T-helper 1 cell treated with Interleukin-12 subunit alpha and Interleukin-12 subunit beta and Interleukin-4 antibody, amounts not matched to agents 30 μg/mL and 1 μg/mL, for 36 hours (primary cell): Measurements from ENCODE around the gene GALNT9.
"Not testable (repeated sequence)": the region's sequence is repeated elsewhere in the genome, so short reads cannot be mapped to it uniquely, and the experiment has no call there.

Source experiments
- H3K27ac Mint-ChIP-seq: one replicate; pipeline ENCODE4 v1.8.0; 2021; ENCODE audit warnings: mild to moderate bottlenecking, mixed read lengths
- H3K27me3 Mint-ChIP-seq: one replicate; pipeline ENCODE4 v1.8.0; 2021; ENCODE audit warnings: low read depth, mixed read lengths
- H3K36me3 Mint-ChIP-seq: one replicate; pipeline ENCODE4 v1.8.0; 2021; ENCODE audit warnings: low read depth, mixed read lengths
- H3K4me1 Mint-ChIP-seq: one replicate; pipeline ENCODE4 v1.8.0; 2021; ENCODE audit warnings: low read depth, mixed read lengths
- H3K4me3 Mint-ChIP-seq: one replicate; pipeline ENCODE4 v1.8.0; 2021; ENCODE audit warnings: mild to moderate bottlenecking, moderate library complexity, mixed read lengths
- H3K9me3 Mint-ChIP-seq: one replicate; pipeline ENCODE4 v1.8.0; 2021; ENCODE audit warnings: mixed read lengths

GALNT9 gene

GRCh38 chr12:132362996-132363660 is 33.7 kb upstream of the GALNT9 start:
- H3K4me3 Mint-ChIP-seq = no peak overlapping the region
- no peaks in the 10 kb centered on the region for H3K4me1 Mint-ChIP-seq
- H3K9me3 Mint-ChIP-seq = peaks cover 7% of the 10 kb centered on the region
- no peaks in the 10 kb centered on the region for H3K27me3 Mint-ChIP-seq
- no peaks in the 10 kb centered on the region for H3K36me3 Mint-ChIP-seq
- H3K27ac Mint-ChIP-seq = no peak overlapping the region

DNA sequence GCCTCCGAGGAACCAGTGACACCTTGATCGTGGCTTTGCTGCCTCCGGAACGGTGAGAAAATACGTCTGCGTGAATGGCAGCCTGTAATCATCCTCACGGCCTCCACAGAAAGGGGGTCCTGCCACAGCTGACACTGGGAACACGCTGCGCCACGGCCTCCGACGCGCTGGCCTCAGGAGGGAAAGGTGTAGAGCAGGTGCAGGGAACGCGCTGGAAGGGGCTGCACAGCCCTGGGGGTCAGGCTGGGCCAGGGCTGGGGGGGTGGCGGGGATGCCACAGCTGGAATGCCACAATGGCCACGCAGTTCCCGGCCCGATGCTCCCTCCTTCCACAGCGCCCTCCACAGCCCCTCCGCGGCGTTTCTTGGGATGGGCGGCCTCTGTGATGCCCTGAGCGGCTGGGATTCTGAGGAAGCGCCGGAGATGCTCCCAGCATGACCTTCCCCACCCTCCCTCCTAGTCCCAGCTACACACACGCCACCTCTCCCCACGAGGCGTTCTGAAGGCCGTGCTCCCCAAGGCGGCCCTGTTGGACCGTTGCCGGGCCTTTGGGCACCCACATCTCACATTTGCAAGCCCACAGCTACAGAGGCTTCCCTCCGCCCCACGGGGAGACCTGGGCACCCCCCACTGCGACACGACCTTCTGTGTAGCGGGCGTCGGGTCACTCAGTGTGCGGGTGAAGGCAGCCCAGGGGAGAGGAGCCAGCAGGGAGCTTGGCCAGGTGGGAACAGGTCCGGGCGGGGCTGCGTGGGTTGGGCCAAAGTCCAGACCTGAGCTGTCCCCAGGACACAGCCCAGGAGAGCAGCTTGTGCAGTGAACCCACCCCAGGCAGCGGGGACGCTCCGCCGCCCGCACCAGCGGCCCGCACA is 31.8 kb upstream of the GALNT9 start:
- Mint-ChIP-seq H3K4me3 (no peak overlapping the region), H3K4me1 (no peaks in the 10 kb centered on the region), H3K27ac (no peak overlapping the region), H3K9me3 (peaks cover 5% of the 10 kb centered on the region), H3K27me3 (no peaks in the 10 kb centered on the region), H3K36me3 (no peaks in the 10 kb centered on the region)

DNA sequence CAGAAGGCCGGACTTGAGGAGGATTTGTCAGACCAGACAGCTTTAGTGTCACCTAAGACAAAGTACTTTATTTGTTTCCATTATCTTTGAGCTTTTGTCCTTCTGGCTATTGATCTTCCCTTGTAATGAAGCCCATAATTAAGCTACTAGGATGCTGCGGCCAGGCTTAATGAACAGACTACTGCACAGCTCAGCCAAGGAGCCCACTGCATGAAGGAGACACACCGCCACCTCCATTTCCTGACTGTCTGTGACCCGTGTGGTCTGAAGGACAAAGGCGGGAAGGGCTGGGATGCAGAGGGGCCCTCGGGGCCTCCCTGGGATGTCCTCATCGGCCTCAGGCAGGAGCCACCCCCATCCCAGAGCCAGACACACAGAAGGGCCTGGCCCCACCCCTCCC is 31.0 kb upstream of the GALNT9 start:
- Mint-ChIP-seq H3K4me3 (no peak overlapping the region), H3K27me3 (no peaks in the 10 kb centered on the region), H3K36me3 (no peaks in the 10 kb centered on the region), H3K4me1 (no peaks in the 10 kb centered on the region), H3K27ac (no peak overlapping the region), H3K9me3 (peaks cover 5% of the 10 kb centered on the region)

- Mint-ChIP-seq H3K36me3 (no peaks in the 10 kb centered on the region), H3K4me3 (no peak overlapping the region), H3K9me3 (peaks cover 5% of the 10 kb centered on the region), H3K27ac (no peak overlapping the region), H3K4me1 (no peaks in the 10 kb centered on the region), H3K27me3 (no peaks in the 10 kb centered on the region)
These were observed 30.6 kb upstream of the GALNT9 start for GRCh38 chr12:132359971-132360370.

DNA sequence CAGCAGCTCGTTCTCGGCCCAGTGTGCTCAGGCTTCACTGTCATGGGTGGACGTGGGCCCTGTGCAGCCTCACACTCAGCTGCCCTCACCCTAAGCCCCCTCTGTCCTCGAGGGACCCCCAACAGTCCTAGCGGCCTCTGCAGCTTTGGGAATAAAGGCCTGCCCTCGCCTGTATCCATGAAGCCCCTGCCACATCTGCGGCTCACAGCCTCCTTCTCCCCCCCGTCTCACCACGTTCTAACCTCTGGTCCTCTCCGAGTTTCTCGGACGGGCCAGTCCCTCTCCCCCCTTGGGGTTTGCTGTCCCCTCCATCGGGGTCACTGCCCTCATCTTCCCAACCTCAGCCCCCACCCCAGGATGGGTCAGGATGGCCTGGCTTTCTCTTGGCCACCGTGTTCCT is 30.2 kb upstream of the GALNT9 start:
- H3K27ac Mint-ChIP-seq = no peak overlapping the region
- no peak overlapping the region for H3K4me3 Mint-ChIP-seq

GRCh38 chr12:132358241-132359225 is 29.1 kb upstream of the GALNT9 start:
- not testable (repeated sequence) for H3K4me1 Mint-ChIP-seq, H3K36me3 Mint-ChIP-seq, H3K4me3 Mint-ChIP-seq, H3K27ac Mint-ChIP-seq, H3K9me3 Mint-ChIP-seq, H3K27me3 Mint-ChIP-seq

More for the DNA sequence above, 30.2 kb upstream of the GALNT9 start:
- no peaks in the 10 kb centered on the region for H3K4me1 Mint-ChIP-seq
- no peaks in the 10 kb centered on the region for H3K27me3 Mint-ChIP-seq
- H3K9me3 Mint-ChIP-seq = peaks cover 5% of the 10 kb centered on the region
- no peaks in the 10 kb centered on the region for H3K36me3 Mint-ChIP-seq

DNA sequence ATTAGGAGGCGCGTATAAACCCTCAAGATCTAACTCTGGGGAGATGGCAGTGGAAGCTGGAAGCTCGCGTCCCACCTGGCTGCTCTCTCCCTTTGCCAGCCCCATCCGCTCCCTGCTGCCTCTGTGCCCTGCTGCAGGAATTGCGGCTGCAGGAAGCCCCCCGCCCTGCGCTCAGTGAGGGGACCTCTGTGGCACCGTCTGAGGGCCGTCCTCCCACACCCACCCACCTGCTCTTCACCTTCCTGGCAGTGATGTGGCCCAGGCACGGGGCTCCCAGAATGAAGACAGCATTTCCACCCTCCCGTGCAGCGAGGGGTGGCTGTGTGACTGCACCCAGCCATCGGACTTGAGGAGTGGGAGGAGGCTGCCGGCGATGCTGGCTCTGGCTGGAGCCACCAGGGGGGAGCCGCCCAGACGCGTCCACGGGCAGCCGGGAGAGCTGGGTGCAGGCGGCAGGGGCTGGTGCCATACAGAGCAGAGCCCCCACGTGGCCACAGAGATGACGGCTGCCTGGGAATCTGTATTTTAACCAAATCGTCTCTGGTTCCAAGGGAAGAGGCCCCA is 28.3 kb upstream of the GALNT9 start:
- Mint-ChIP-seq H3K36me3 (no peaks in the 10 kb centered on the region), H3K27ac (no peak overlapping the region), H3K4me3 (no peak overlapping the region), H3K9me3 (peaks cover 5% of the 10 kb centered on the region), H3K27me3 (no peaks in the 10 kb centered on the region), H3K4me1 (no peaks in the 10 kb centered on the region)

DNA sequence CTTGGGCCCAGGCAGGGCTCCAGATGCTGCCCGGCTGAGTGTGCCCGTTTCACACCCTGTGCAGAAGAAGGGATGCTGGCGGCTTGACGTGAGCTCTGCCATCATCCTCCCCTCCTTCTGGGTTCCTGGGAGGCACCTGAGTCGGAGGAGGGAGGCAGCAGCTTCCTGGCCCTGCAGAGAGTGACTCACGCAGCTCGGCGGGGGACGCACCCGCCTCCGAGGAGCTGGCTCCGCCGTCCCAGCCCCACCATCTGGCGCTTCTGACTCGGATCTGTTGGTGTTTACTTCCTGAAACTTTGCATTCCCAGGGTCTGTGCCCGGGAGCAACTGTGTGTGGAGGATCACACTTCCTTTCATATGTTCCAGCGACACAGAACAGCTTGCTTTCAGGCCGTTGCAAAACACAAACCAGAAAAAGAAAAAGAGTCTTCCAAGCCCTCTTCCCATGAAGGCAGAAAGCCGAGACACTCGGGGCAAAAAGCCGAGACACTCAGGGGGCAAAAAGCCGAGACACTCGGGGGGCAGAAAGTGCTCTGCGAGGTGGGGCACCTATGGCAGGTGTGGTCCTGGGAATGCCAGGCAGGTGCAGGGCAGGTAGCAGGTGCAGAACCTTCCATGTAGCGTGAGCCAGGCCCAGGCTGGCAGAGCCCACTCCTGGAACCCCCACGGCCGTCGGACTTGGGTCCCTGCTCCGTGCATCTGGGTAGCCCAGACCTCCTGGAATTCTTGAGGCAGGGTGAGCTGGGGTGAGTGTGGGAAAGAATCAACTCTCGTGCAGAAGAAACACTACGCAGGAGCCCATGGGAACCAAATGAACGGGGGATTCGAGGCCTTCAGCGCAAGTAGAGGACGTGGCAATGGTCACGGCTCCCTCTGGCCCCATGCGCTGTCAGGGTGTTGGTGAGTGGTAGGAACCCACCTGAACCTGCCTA is 27.6 kb upstream of the GALNT9 start:
- H3K36me3 Mint-ChIP-seq = no peaks in the 10 kb centered on the region
- H3K27ac Mint-ChIP-seq = no peak overlapping the region
- H3K4me3 Mint-ChIP-seq = no peak overlapping the region
- H3K4me1 Mint-ChIP-seq = no peaks in the 10 kb centered on the region
- no peaks in the 10 kb centered on the region for H3K27me3 Mint-ChIP-seq
- H3K9me3 Mint-ChIP-seq = peaks cover 5% of the 10 kb centered on the region

DNA sequence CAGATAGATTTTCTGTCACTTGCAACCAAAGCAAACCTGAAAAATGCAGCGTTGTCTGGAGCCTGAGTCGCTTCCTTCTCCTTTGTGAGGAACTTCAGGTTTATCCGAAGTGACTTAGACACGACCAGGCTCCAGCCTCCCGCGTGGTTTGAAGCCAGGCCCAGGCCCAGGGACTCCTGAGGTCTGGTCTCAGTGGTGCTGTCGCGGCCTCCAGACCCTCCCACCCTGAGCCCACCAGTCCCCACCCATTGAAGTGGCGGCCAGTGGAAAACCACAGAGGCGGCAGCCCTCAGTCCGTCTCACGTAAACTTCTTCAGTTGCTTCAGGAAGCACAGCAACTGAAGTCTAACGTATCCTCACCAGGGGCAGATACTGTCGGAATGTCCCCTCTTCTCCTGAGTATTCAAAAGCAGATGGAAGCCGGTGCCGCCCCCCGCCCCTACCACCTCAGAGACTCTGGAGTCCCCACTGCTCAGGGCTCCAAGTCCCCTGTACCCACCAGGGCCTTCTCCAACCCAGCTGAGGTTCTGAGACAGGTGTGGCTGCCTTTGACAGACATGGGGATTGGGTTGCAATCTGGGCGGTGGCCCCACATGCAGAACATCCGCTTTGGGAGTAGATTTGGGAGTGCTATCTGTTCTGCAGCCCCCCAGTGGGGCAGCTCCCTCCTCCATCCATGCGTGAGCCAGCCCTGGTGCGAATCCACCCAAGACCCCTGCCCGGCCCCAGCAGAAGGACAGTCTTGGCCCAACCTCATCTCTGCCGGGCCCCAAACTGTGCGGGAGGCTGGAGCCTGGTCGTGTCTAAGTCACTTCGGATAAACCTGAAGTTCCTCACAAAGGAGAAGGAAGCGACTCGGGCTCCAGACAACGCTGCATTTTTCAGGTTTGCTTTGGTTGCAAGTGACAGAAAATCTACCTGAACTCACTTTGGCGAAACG is 26.6 kb upstream of the GALNT9 start:
- Mint-ChIP-seq H3K27me3 (no peaks in the 10 kb centered on the region), H3K9me3 (peaks cover 5% of the 10 kb centered on the region), H3K4me1 (no peaks in the 10 kb centered on the region), H3K27ac (no peak overlapping the region), H3K4me3 (no peak overlapping the region), H3K36me3 (no peaks in the 10 kb centered on the region)

DNA sequence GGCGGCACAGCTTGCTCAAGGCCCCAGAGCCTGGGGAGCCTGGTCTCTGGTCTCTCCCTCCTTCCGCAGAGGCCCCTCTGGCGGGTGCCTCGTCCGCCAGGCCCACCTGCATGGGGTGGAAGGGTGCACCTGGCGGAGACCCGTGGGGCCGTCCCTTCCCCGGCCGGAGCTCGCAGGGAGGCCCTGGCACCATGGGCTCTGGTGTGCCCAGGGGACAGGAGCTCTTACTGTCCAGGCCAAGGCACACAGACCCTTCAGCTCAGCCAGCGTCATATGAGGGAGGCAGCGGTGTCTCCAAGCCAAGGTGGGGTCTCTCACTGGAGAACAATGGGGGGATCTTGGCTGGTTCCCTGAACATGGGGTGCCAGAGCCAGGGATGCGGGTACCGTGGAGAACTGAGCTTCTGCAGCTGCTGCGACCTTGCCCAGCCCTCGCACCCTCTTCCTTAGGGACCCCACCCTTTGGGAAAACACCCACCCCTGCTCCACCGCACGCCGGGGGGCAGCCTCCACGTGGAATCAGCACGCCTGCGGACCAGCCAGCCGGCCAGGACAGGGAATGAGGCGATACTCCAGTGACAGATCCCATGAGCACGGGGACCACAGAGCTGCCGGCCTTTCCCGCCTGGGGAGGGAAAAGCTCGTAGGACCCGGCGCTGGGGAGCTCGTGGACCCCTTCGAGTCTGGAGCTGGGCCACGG is 25.7 kb upstream of the GALNT9 start:
- no peaks in the 10 kb centered on the region for H3K36me3 Mint-ChIP-seq
- H3K4me1 Mint-ChIP-seq = no peaks in the 10 kb centered on the region
- H3K9me3 Mint-ChIP-seq = peaks cover 5% of the 10 kb centered on the region
- H3K4me3 Mint-ChIP-seq = no peak overlapping the region
- no peak overlapping the region for H3K27ac Mint-ChIP-seq
- H3K27me3 Mint-ChIP-seq = no peaks in the 10 kb centered on the region

DNA sequence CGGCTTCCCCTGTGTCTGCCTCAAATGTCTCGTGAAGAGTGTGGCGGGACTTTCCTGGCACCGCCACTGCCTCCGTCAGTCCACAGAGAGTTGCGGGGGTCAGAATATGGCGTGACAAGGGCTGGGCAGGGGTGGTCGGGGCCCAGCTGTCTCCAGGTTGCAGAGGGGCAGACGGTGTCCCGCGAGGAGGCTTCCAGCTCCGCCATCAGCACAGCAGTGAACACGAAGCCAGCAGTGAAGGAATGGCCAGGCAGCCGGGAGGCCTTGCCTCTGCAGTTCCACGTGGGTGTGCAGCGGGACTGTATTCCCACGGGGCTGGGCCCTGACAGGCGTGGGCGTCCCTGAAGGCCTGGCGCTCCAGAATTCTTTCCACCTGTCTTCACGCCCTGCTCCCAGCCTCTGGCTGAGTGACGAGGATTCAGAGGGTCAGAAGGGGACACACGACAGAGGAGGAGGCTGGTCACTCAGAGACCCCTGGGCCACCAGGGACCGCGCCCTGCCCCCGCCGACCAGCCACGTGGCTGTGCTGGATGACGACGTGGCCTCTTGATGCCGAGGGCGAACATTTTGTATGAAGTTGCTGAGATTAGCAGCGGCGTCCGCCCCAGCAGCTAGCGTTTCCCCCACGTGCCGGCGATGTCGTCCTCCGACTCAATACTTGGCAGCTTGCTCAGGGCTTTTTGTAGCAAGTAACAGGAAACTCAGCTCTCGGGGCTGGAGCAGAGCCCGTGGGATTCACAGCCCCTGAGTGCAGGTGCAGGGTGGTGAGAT is 25.0 kb upstream of the GALNT9 start:
- Mint-ChIP-seq H3K9me3 (no peaks in the 10 kb centered on the region), H3K4me1 (no peaks in the 10 kb centered on the region), H3K36me3 (no peaks in the 10 kb centered on the region), H3K4me3 (no peak overlapping the region), H3K27ac (no peak overlapping the region), H3K27me3 (no peaks in the 10 kb centered on the region)

GRCh38 chr12:132353811-132354210 is 24.4 kb upstream of the GALNT9 start:
- no peak overlapping the region for H3K4me3 Mint-ChIP-seq
- no peaks in the 10 kb centered on the region for H3K27me3 Mint-ChIP-seq
- H3K36me3 Mint-ChIP-seq = no peaks in the 10 kb centered on the region
- no peaks in the 10 kb centered on the region for H3K9me3 Mint-ChIP-seq
- no peaks in the 10 kb centered on the region for H3K4me1 Mint-ChIP-seq
- no peak overlapping the region for H3K27ac Mint-ChIP-seq
